Measurements from ENCODE around the gene PHC2.
A peak's percentile ranks its signal among the peaks of the same experiment; 100 is the strongest.
"Not testable (repeated sequence)": the region's sequence is repeated elsewhere in the genome, so short reads cannot be mapped to it uniquely, and the experiment has no call there.

The PHC2 gene

GRCh38 chr1:33314416-33314815, 116.5 kb downstream of the PHC2 start:
- no peak overlapping the region for H3K4me3 ChIP-seq (ENCODE audit: low read depth, low read length)
- no peak for DNase-seq (ENCODE audit: low read depth)
- TF ChIP-seq CTCF (conservative IDR thresholded peaks at IDR 0.05; ENCODE audit: low read depth, low read length), result no peak

GRCh38 chr1:33312413-33312749, 118.5 kb downstream of the PHC2 start:
- no peak overlapping the region for H3K4me3 ChIP-seq (ENCODE audit: low read depth, low read length)
- DNase-seq (ENCODE audit: low read depth), result no peak
- TF ChIP-seq CTCF (conservative IDR thresholded peaks at IDR 0.05; ENCODE audit: low read depth, low read length), result no peak

GRCh38 chr1:33311706-33312412, 119.0 kb downstream of the PHC2 start:
- H3K4me3 ChIP-seq (ENCODE audit: low read depth, low read length), result no peak overlapping the region
- DNase-seq (ENCODE audit: low read depth), result no peak
- no peak for TF ChIP-seq CTCF (conservative IDR thresholded peaks at IDR 0.05; ENCODE audit: low read depth, low read length)

GRCh38 chr1:33310702-33311101, 120.2 kb downstream of the PHC2 start:
- no peak overlapping the region for H3K4me3 ChIP-seq (ENCODE audit: low read depth, low read length)
- DNase-seq (ENCODE audit: low read depth), result no peak
- no peak for TF ChIP-seq CTCF (conservative IDR thresholded peaks at IDR 0.05; ENCODE audit: low read depth, low read length)

- not testable (repeated sequence) for DNase-seq (ENCODE audit: low read depth); H3K4me3 ChIP-seq (ENCODE audit: low read depth, low read length)
Observed at GRCh38 chr1:33309351-33309750, 121.5 kb downstream of the PHC2 start.

GRCh38 chr1:33307494-33307864, 123.4 kb downstream of the PHC2 start:
- no peak overlapping the region for H3K4me3 ChIP-seq (ENCODE audit: low read depth, low read length)
- TF ChIP-seq CTCF (conservative IDR thresholded peaks at IDR 0.05; ENCODE audit: low read depth, low read length), result no peak
- DNase-seq (ENCODE audit: low read depth), result no peak

GRCh38 chr1:33306653-33307493, 124.0 kb downstream of the PHC2 start:
- no peak for DNase-seq (ENCODE audit: low read depth)
- H3K4me3 ChIP-seq (ENCODE audit: low read depth, low read length), result peak overlapping the region; percentile 36
- no peak for TF ChIP-seq CTCF (conservative IDR thresholded peaks at IDR 0.05; ENCODE audit: low read depth, low read length)

All from choroid plexus epithelial cell (primary cell).